ENCODE data around the gene ERFL.
A peak's percentile ranks its signal among the peaks of the same experiment; 100 is the strongest.

Gene ERFL

DNA sequence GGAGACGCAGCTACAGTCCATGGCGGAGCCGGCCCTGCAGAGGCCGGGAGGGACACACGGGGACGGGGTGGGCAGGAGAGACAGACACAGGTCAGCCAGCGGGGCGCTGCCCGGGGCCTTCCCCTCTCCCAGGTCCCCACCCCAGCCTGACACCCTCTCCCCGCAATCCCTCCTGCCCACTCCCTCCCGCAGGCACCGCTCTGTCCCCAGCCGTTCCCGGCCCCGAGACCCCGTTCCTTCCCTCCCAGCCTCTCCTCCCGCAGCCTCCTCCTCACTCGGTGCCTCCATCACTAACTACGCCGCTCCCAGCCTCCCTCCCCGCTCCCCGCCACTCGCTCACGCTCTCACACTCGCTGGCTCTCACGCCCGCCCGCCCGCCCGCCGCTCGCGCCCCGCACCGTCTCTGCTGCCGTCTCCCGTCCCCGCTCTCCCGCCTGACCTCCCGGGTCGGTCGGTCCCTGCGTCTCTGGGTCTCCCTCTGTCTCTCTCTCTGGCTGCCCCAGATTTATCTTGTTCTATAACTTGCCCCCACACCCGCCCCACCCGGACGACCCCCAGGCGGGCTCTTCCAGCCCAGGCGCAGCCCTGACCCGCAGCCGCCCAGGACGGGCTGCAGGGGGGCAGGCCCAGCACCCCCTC, 15.2 kb downstream of the ERFL start:
- no peak for ATAC-seq (ENCODE audit: insufficient read depth, low read depth)
- Histone ChIP-seq H3K27ac (ENCODE audit: low read length) (no peak overlapping the region), H3K4me3 (ENCODE audit: low read depth in 1 of 2, low read length in 2 of 2) (no peak overlapping the region), H4K20me1 (ENCODE audit: insufficient read depth, low read length) (peaks cover 29% of the 10 kb centered on the region), H3K4me1 (ENCODE audit: insufficient read depth, low read length) (peaks cover 7% of the 10 kb centered on the region), H3K9ac (ENCODE audit: low read depth, low read length) (no peak overlapping the region), H3K36me3 (ENCODE audit: insufficient read depth, low read length) (peaks cover 28% of the 10 kb centered on the region), H2AFZ (ENCODE audit: low read depth, low read length) (no peak overlapping the region), H3K9me3 (ENCODE audit: insufficient read depth, low read length, severe bottlenecking) (no peaks in the 10 kb centered on the region), H3K27me3 (ENCODE audit: insufficient read depth, low read length, poor library complexity) (no peaks in the 10 kb centered on the region), H3K79me2 (ENCODE audit: insufficient read depth, low read length) (no peaks in the 10 kb centered on the region), H3K4me2 (ENCODE audit: insufficient read depth, low read length) (no peak overlapping the region)
- DNase-seq = no peak
- TF ChIP-seq, protein P1, sequence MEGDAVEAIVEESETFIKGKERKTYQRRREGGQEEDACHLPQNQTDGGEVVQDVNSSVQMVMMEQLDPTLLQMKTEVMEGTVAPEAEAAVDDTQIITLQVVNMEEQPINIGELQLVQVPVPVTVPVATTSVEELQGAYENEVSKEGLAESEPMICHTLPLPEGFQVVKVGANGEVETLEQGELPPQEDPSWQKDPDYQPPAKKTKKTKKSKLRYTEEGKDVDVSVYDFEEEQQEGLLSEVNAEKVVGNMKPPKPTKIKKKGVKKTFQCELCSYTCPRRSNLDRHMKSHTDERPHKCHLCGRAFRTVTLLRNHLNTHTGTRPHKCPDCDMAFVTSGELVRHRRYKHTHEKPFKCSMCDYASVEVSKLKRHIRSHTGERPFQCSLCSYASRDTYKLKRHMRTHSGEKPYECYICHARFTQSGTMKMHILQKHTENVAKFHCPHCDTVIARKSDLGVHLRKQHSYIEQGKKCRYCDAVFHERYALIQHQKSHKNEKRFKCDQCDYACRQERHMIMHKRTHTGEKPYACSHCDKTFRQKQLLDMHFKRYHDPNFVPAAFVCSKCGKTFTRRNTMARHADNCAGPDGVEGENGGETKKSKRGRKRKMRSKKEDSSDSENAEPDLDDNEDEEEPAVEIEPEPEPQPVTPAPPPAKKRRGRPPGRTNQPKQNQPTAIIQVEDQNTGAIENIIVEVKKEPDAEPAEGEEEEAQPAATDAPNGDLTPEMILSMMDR (IDR thresholded peaks at IDR 0.05; ENCODE audit: borderline replicate concordance, extremely low read depth, low read length, poor library complexity, severe bottlenecking) = no peak
- no peak for TF ChIP-seq EZH2 (IDR thresholded peaks at IDR 0.05; ENCODE audit: borderline replicate concordance, low read depth, low read length, severe bottlenecking)

DNA sequence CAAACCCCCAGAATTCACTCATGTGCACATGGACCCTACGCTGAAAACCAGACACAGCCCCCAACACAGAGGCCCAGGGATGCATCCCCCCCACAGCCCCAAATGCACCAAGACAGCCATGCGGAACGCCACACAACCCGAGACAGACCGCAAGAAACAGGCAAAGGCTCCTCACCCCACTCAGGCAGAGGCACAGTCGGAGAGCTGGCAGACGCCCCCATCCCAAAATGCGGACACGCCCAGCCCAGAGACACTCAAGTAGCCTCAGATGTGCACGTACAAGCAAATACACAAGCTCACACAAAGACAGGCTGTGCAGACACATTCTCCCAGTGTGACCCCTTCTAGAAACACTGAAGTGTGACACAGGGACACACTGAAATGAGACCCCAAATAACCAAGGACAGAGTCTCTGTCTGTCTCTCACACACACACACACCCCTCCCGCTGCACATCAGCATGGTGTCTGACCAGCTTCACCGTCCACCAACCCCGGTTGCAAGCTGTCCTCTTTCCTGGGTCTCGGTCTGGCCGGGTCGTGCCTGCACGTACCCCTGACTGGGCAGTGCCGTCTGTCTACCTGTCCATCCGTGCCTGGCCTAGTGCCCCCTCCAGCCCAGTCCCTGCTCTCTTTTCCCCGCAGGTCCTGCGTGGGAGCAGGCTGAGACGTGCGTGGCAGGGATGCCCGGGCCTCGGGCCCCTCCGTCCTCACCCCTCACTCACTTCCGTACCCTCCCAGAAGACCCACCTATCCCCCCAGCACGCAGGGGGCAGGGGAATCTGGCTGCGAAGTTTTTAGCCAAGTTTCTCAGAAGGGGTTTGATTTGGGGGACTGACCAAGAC, 16.1 kb downstream of the ERFL start:
- Histone ChIP-seq H2AFZ (ENCODE audit: low read depth, low read length) (no peak overlapping the region), H3K9me3 (ENCODE audit: insufficient read depth, low read length, severe bottlenecking) (no peaks in the 10 kb centered on the region), H3K9ac (ENCODE audit: low read depth, low read length) (no peak overlapping the region), H3K27ac (ENCODE audit: low read length) (no peak overlapping the region), H3K79me2 (ENCODE audit: insufficient read depth, low read length) (no peaks in the 10 kb centered on the region), H3K36me3 (ENCODE audit: insufficient read depth, low read length) (peaks cover 34% of the 10 kb centered on the region), H3K27me3 (ENCODE audit: insufficient read depth, low read length, poor library complexity) (no peaks in the 10 kb centered on the region), H3K4me1 (ENCODE audit: insufficient read depth, low read length) (peaks cover 7% of the 10 kb centered on the region), H3K4me2 (ENCODE audit: insufficient read depth, low read length) (no peak overlapping the region), H3K4me3 (ENCODE audit: low read depth in 1 of 2, low read length in 2 of 2) (no peak overlapping the region), H4K20me1 (ENCODE audit: insufficient read depth, low read length) (peaks cover 27% of the 10 kb centered on the region)
- no peak for DNase-seq
- TF ChIP-seq, protein P1 (IDR thresholded peaks at IDR 0.05; ENCODE audit: borderline replicate concordance, extremely low read depth, low read length, poor library complexity, severe bottlenecking) = no peak
- peak; percentile 5; the same call in 1 of the 3 replicates for ATAC-seq (ENCODE audit: insufficient read depth, low read depth)

DNA sequence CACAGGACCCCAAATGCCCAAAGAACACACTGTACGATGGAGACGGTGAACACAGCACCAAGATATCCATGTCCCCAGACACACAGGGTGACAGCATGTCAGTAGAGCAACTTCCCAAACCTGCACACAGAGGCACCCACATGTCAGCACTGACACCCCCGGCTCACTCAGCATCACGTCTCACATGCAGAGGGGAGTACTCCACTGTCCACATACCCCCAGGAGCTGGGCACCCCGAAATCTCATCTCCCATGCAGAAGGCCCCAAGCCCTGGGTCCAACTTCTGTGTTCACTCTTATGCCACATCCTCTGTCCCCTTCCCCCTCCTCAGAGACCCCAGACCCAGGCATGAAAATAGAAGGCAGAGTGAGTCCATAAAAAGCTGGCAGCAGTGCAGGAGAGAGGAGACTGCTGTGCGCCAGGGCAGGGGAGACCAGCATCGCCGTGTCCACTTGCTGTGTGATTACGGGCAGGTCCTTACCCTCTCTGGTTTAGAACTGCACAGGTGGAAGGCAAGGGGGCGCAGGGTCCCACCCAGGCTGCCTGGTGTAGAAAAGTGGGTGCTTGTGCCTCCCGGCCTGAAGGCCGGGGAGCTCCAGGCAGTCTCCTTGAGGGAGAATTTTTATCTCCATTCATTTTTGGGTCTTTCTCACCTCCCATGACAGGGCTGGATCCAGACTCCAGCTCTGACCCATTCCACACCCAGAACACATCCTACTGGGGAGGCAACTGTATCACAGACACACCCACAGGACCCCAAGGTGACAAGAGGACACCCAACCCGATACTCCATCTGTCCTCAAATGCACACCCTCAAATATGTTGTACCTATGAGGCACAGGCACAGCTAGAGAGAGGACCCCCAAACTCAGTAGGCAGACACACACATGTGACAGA, 17.0 kb downstream of the ERFL start:
- Histone ChIP-seq H3K4me1 (ENCODE audit: insufficient read depth, low read length) (peaks cover 7% of the 10 kb centered on the region), H2AFZ (ENCODE audit: low read depth, low read length) (no peak overlapping the region), H3K79me2 (ENCODE audit: insufficient read depth, low read length) (no peaks in the 10 kb centered on the region), H4K20me1 (ENCODE audit: insufficient read depth, low read length) (peaks cover 27% of the 10 kb centered on the region), H3K27me3 (ENCODE audit: insufficient read depth, low read length, poor library complexity) (no peaks in the 10 kb centered on the region), H3K27ac (ENCODE audit: low read length) (no peak overlapping the region), H3K9me3 (ENCODE audit: insufficient read depth, low read length, severe bottlenecking) (no peaks in the 10 kb centered on the region), H3K4me3 (ENCODE audit: low read depth in 1 of 2, low read length in 2 of 2) (no peak overlapping the region), H3K36me3 (ENCODE audit: insufficient read depth, low read length) (peaks cover 41% of the 10 kb centered on the region), H3K4me2 (ENCODE audit: insufficient read depth, low read length) (no peak overlapping the region), H3K9ac (ENCODE audit: low read depth, low read length) (no peak overlapping the region)
- ATAC-seq (ENCODE audit: insufficient read depth, low read depth) = peak; percentile 7; the same call in 1 of the 3 replicates
- DNase-seq = no peak
- TF ChIP-seq, protein P1 (IDR thresholded peaks at IDR 0.05; ENCODE audit: borderline replicate concordance, extremely low read depth, low read length, poor library complexity, severe bottlenecking) = no peak
